ENCODE data around the gene LY86. TPM values are rescaled to one million over a fixed set of nuclear protein-coding genes. Genes with fewer than 3 reads are reported as not detected.

LY86 gene
- total and polyA plus RNA-seq, 9 of the 15 experiments (the other 6 are each of a cell fraction or from before 2014, with no cell fraction given): 0.08 to 0.20 TPM; not detected in 7

GRCh38 chr6:6570929-6571671 is 17.4 kb upstream of the LY86 start (continued):
- TF ChIP-seq PURB (CRISPR knock-in tag; IDR thresholded peaks at IDR 0.05; ENCODE audit: low read depth): no peak
- no peak for TF ChIP-seq ARID3B (CRISPR knock-in tag; IDR thresholded peaks at IDR 0.05; ENCODE audit: borderline replicate concordance)
- TF ChIP-seq PCBP2 (IDR thresholded peaks at IDR 0.05; ENCODE audit: low read depth, low read length, poor library complexity, severe bottlenecking): no peak
- no peak for TF ChIP-seq TRIM28 (IDR thresholded peaks at IDR 0.05)

- in situ Hi-C loops (cut with MboI): no loop called here
- no peaks in the 10 kb centered on the region for H3K36me3 ChIP-seq (ENCODE audit: control insufficient read depth, insufficient read depth, low read length)
- intact Hi-C loops (cut with micrococcal nuclease): no loop called here
- no peak overlapping the region for H3K4me2 ChIP-seq (ENCODE audit: insufficient read depth, low read length)
- H3K79me2 ChIP-seq (ENCODE audit: control insufficient read depth, insufficient read depth, low read length): no peaks in the 10 kb centered on the region
- ChIA-PET POLR2A (interaction anchor here (0.7 kb wide), 2 partner anchors 229 to 1100 kb away, joined by 3 to 4 read pairs; no protein-coding TSS in a partner anchor), CTCF (ENCODE audit: low intra/inter-chr PET ratio) (no interaction called here)
- no peak overlapping the region for H3K9ac ChIP-seq (ENCODE audit: insufficient read depth in 1 of 2, low read depth in 2 of 2, low read length in 2 of 2)
- peaks cover 0 to 10% of the 10 kb centered on the region in 2 experiments; a peak in 2 of 5 replicates for H3K27me3 ChIP-seq (ENCODE audit: control insufficient read depth in 2 of 2, insufficient read depth in 2 of 2, low read length in 2 of 2)
- no peak overlapping the region for H3K4me3 ChIP-seq
- no peak overlapping the region for H3K27ac ChIP-seq (ENCODE audit: extremely low read depth, low read depth, low read length)
- 4% methylated on average over 4 of the region's 4 CpGs for WGBS (ENCODE audit: insufficient coverage, low coverage, missing lambda C conversion rate)
- no peak overlapping the region for H2AFZ ChIP-seq (ENCODE audit: low read depth, low read length)
- ATAC-seq (no peak), DNase-seq (ENCODE audit: extremely low read depth in 1 of 4, low spot score in 3 of 4) (no peak), FAIRE-seq (no peak)
- H3K9me3 ChIP-seq (replicated peaks; ENCODE audit: control insufficient read depth, insufficient read depth, low read depth, low read length): no peaks in the 10 kb centered on the region
- BruUV-seq (replicated peaks): no TSS peak
- no peaks in the 10 kb centered on the region for H3K4me1 ChIP-seq (replicated peaks in 1 of 2; ENCODE audit: control insufficient read depth in 2 of 2, insufficient read depth in 2 of 2, low read length in 2 of 2)
- no peaks in the 10 kb centered on the region for H3K9me1 ChIP-seq (ENCODE audit: control insufficient read depth, insufficient read depth, low read length)
- no peaks in the 10 kb centered on the region for H4K20me1 ChIP-seq (replicated peaks; ENCODE audit: control insufficient read depth, insufficient read depth, low read length)
- TF ChIP-seq KLF13 (tag; IDR thresholded peaks at IDR 0.05; ENCODE audit: borderline replicate concordance, low read depth) (no peak), ZBTB26 (CRISPR knock-in tag; IDR thresholded peaks at IDR 0.05) (no peak), ZBTB40 (IDR thresholded peaks at IDR 0.05) (no peak), ZBTB40 (CRISPR knock-in tag; IDR thresholded peaks at IDR 0.05) (no peak)
Observed at GRCh38 chr6:6575143-6575542, 13.4 kb upstream of the LY86 start.
